ENCODE results near the gene ACAT1.
"Not testable (repeated sequence)": the region's sequence is repeated elsewhere in the genome, so short reads cannot be mapped to it uniquely, and the experiment has no call there.

ACAT1 gene

DNA sequence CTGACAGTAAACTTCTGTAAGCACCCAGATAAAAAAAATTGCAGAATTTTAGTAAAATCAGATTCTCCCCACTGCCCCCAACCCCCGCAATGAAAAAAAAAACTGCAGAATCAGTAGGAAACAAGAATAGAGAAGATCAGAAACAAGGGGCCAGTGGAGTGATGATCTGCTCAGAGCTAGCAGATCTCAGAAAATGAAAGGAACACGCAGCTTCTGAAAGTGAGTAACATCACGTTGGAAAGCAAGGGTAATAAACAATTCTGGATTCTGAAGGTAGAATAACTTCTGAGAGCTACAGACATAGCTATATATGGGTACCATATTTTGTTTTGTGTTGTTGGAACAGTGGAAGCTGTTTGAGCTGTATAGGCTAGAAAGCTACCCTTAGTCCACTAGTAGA lies 23.2 kb downstream of the ACAT1 start:
- DNase-seq (ENCODE audit: low read depth in 2 of 2, low spot score in 1 of 2), result no peak

DNA sequence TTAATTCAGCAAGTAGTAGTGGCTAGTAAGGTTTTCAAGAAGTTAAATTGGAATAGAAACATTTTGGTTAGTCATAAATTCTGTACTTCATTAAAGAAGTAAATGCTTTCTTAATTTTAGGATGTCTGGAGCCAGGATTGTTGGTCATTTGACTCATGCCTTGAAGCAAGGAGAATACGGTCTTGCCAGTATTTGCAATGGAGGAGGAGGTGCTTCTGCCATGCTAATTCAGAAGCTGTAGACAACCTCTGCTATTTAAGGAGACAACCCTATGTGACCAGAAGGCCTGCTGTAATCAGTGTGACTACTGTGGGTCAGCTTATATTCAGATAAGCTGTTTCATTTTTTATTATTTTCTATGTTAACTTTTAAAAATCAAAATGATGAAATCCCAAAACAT lies 25.8 kb downstream of the ACAT1 start:
- no peak for DNase-seq (ENCODE audit: low read depth in 2 of 2, low spot score in 1 of 2)

DNA sequence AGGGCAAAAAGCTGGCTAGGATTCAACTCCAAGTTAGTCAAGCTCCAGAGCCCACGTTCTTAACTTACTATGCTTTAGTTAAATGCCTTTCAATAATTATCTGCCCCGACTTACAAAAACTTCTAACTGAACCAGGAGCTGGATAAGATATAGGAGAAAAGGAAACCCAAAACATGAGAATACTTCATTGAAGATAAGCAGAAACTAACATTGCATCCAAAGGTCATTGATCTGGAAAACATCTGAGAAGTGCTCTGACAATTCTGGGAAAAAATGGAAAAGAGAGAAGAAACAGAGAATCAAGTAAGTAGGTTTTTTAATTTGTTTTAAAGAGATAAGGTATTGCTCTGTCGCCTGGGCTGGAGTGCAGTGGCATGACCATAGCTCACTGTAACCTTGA lies 27.2 kb downstream of the ACAT1 start:
- no peak for DNase-seq (ENCODE audit: low read depth in 2 of 2, low spot score in 1 of 2)

DNA sequence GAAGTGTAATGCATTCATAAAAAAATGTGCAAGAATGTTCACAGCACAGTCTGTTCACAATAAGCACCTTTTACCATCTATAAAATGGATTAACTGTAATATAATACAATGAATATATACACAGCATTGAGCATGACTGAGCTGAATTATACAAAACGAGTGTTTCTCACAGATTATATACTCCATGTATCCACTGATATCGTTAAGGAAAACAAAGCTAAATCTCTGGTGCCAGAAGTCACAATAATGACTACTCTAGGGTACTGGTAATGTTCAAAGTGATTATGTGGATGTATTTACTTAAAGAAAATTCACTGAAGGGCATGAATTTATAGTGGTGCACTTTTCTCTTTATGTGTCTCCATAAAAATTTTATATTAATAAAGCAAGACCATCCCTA lies 33.2 kb downstream of the ACAT1 start:
- no peak for DNase-seq (ENCODE audit: low read depth in 2 of 2, low spot score in 1 of 2)

DNA sequence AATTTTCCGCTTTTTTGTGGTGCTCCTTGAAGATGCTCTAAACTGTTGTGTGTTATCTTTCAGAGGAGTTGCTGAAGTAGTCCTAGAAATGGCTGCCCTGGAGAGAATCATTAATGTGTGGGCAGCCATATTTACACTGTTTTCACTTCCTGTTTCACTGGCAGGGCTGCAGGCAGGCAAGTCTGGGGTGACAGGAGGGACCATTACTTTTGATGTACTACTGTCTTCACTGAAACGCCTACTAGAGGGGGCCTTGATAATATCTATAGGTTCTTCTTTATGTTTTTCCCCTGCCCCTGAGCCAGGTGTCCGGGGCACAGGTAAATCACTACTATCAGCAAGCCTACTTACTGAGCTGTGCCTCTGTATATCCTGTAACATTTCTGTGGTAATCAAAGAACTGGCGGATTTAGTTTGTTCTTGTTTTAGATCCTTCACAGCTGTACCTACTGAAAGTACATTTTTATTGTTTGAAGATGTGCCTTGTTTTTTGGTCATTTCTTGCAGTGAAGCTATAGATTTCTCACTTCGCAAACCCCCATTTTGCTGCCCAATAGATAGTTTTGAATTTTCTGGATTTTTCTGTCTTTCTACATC lies 39.7 kb downstream of the ACAT1 start:
- no peak for DNase-seq (ENCODE audit: low read depth in 2 of 2, low spot score in 1 of 2)

DNA sequence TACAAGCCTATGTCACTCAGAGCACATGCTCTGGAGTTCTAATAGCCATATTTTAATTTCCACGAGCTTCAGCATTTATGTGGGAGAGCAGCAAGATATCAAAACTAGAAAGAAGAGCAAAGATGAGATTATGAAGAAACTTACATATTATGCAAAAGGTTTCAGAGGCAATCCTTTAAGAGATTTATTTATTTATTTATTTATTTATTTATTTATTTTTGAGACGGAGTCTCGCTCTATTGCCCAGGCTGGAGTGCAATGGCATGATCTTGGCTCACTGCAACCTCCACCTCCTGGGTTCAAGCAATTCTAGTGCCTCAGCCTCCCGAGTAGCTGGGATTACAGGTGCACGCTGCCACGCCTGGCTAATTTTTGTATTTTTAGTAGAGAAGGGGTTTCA lies 41.5 kb downstream of the ACAT1 start:
- DNase-seq (ENCODE audit: low read depth in 2 of 2, low spot score in 1 of 2), result not testable (repeated sequence)

DNA sequence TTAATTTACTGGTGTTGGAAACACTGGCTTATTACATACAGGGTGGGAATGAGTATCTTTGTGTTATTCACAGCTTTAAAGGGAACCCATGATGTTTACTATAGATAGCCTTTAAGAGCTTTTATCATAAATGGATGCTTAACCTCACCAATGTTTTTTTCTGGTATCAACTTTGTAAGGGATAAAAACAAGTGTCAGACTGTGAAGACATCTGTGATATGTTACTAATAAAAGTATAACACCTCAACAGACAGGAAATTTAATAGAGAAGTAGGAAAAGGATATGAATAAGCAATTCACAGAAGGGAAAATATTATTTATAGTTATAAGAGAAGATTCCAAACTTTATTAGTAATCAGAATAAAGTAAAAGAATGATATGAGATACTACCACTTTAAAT lies 46.3 kb downstream of the ACAT1 start:
- DNase-seq (ENCODE audit: low read depth in 2 of 2, low spot score in 1 of 2), result no peak

DNA sequence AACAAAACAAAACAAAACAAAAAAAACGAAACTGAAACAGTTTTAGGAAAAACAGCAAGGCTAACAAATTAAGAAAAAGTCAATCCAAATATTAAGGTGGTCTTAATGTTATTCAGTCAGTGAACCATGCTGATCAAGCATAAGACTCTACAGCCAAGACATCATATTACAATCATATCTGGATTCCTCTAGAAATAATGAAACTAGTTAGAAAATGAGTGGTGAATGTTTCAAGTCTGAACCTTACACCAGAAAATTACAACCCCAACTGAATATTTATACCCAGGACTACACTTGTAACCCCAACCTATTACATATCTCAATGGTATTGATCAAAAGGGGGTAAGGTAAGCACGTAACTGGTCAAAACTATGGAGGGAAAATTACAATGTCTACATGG lies 48.8 kb downstream of the ACAT1 start:
- DNase-seq (ENCODE audit: low read depth in 2 of 2, low spot score in 1 of 2), result no peak

DNA sequence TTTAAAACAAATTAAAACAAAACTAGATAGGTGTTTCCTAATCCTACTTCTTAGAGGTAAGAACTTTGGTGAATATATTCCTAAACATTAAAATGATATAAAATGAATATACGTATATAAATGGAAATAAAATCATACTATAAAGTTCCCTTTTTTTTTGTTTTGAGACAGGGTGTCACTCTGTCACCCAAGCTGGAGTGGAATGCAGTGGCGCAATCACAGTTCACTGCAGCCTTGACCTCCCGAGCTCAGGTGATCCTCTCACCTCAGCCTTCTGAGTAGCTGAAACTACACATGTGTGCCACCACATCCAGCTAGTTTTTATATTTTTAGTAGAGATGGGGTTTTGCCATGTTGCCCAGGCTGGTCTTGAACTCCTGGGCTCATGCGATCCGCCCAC lies 56.2 kb downstream of the ACAT1 start:
- no peak for DNase-seq (ENCODE audit: low read depth in 2 of 2, low spot score in 1 of 2)

DNA sequence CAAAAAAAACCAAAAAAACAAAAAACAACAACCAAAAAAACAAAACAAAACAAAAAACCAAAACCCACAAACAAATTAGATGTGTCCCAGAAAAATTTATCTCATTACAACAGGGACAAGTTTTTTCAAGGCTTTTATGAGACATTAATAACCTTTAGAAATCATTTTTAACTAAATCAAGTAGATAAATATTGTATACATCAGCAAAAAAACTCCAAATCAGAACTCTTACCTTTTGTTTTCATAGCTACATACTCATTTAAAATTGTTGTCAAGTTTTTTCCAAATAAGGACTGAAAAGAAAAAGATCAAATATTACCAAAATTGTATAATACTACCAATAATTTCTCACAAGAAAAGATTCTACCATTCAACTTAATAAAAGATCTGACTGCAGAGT lies 72.4 kb downstream of the ACAT1 start:
- no peak for DNase-seq (ENCODE audit: low read depth in 2 of 2, low spot score in 1 of 2)

DNA sequence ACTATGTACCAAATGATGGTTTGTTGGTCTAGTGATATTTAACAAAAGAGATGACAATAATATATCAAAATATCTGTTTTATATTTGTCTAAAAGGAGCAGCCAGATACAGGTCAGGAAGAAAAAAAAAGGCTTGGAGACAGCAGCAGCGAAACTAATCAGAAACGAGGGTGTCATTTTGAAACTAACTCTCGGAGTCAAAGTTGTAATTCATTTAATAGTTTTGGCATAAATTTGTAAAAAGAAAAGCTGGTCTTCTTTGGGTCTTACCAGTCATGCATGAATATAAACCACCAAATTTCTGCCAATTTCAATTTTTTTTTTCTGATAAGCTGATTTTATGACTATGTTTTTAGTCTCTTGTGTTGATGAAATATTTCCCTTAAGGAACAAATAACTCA lies 75.5 kb downstream of the ACAT1 start:
- no peak for DNase-seq (ENCODE audit: low read depth in 2 of 2, low spot score in 1 of 2)
